ENCODE results near the gene AKNA.

The AKNA gene

GRCh38 chr9:114416906-114417305 lies 29.1 kb upstream of the AKNA start:
- no peak for DNase-seq

DNA sequence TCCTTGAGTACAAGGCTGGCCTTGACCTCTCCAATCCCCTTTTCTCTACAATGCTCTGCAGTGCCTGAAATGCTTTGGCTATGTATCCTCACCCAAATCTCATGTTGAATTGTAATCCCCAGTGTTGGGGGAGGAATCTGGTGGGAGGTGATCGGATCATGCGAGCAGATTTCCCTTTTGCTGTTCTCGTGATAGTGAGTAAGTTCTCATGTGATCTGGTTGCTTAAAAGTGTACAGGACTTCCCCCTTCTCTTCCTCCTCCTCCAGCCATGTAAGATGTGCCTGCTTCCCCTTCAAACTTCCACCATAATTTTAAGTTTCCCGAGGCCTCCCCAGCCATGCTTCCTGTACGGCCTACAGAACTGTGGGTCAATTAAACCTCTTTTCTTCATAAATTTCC lies 28.5 kb upstream of the AKNA start:
- DNase-seq: no peak

GRCh38 chr9:114414346-114414745 lies 26.6 kb upstream of the AKNA start:
- no peak for DNase-seq

DNA sequence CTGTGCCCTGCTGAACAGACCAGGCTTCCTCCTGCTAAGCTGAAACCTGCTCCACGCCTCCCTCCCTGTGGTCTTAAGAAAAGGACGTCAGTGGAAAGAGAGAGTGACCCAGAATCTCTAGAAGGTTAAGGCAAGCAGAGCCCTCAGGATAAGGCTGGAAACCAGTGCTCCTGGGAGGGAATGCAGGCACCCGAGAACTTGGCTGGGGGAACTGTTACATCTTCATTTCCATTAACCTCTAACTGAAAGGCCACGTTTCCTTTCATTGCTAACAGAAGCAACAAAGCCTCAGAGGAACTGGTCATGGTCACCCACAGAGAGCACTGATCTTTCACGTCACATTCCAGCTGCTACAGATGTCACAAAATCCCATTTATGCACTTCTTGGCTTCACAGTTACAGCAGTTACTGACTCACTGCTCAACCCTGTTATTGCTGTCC lies 26.1 kb upstream of the AKNA start:
- DNase-seq: no peak

GRCh38 chr9:114412048-114412683 lies 24.4 kb upstream of the AKNA start:
- DNase-seq: no peak

- DNase-seq: no peak
These were observed 23.7 kb upstream of the AKNA start for GRCh38 chr9:114411452-114411851.

GRCh38 chr9:114410910-114411309 lies 23.1 kb upstream of the AKNA start:
- DNase-seq: no peak

- no peak for DNase-seq
These were observed 22.1 kb upstream of the AKNA start for GRCh38 chr9:114409842-114410241.

DNA sequence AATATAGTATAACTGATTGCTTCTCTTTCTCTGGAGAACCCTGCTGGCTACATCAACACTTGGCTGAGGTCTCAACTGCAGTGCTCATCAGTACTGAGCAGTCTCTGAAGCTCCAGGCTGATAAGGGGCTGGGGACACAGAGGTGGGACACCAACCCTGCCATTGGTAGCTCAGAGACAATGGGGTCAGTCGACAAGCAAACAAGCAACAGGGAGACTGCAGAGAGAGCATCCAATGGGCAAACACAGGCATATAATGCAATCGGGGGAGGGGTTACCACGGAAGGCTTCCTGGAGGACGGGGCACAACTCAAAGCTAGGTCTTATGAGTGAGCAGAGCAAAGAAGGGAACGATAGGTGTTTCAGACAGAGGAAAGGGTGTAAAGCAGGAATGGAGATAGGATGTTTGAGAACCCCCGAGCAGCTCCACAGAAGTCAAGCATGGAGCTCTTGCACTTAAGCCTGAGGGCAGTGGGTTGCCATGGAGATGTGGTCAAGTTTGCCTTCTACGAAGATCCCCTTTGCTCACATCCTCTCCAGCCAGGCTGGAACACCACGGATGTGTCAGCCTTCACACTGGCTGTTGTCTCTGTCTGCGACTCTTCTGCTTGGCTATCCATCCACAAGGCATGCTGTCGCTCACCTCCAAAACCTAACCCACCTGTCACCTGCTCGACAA lies 21.5 kb upstream of the AKNA start:
- no peak for DNase-seq

DNA sequence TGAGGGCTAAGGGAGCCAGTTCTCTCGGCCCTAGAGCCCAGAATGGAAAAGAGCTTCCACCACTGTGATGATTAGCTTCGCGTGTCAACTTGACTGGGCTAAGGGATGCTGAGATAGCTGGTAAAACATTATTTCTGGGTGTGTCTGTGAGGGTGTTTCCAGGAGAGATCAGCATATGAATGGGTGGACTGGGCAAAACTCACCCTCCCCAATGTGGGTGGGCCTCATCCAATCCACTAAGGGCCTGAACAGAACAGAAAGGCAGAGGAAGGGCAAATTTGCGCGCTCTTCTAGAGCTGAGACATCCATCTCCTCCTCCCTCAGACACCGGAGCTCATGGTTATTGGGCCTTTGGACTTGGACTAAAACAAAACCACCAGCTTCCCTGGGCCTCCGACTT lies 20.9 kb upstream of the AKNA start:
- DNase-seq: no peak

DNA sequence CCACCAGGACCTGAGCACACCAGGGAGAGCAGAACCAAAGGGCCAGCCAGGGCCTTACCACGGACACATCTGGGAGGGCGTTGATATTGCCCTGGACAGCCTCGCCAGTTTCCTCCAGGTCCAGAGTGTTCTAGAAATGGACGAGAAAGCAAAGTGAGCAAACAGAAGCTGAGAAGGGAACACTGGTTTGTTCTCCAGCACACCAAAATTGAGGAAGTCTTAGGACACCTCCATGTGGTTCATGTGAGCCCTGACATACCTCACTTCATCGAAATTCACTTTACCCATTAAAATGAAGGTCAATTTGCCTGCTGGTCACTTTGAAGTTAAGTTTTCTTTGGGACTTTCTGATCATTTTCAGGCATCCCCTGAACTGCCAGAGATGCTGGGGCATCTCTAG lies 20.1 kb upstream of the AKNA start:
- no peak for DNase-seq

- no peak for DNase-seq
These were observed 18.7 kb upstream of the AKNA start for GRCh38 chr9:114406441-114406840.

DNA sequence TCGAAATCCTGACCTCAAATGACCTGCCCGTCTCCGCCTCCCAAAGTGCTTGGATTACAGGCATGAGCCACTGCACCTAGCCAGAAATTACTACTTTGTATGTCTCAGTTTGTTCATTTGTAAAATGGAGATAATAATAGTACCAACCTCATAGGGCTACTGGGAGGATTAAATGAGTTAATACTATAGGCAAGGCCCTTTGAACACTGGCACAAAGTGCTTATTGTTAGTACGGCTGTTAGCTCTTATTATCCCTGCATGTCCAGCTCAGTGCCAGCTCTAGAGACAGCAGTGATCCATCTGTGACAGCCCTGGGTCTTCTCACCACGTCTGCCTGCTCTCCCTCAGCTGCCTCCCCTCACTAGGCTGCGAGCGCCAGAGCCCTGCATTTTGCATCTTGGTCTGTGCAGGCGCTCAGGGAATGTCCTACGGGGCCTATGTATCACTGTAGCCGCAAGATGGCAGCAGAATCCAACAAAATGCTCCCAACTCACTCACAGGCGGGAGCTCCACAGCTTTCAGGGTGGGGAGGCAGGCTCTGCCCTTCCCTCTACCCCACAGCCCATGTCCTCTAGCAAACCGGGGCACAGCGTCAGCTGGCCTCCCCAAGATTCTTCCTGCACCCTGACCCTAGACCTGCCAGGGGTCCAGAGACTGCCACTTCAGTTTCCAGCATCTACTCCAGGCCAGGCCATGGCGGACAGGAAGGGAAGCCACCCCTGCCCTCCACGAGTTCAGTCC lies 17.7 kb upstream of the AKNA start:
- peak; percentile 49 for DNase-seq

GRCh38 chr9:114404531-114404930 lies 16.7 kb upstream of the AKNA start:
- no peak for DNase-seq

DNA sequence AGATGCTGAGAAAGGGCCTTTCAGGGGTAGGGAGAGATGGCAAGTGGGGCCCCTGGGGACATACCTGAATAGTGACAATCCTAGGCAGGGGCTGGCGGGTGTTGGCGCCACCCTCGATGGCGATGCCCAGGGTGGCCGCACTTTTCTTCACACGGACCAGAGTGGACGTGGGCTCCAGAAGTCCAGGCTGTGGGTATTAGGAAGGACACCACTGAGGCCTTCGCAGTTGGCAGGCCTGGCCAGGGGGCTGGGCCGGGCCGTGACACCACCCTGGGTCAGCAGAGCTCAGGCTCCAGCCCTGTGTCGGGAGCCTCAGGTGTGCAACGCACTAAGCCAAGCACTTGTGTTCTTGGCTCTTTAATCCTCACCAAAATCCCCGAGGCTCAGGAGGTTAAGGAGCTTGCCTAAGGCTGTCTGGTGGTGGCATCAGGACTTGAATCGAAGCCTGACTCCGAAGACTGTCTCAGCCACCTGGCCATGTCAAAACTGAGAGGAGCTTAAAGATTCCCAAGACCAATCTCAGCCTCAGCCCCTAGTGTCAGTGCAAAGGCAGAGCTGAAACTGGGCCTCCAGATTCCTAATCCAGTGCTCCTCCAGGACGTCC lies 15.5 kb upstream of the AKNA start:
- DNase-seq: no peak

- no peak for DNase-seq
These were observed 13.6 kb upstream of the AKNA start for GRCh38 chr9:114401344-114401743.

GRCh38 chr9:114400772-114401171 lies 13.0 kb upstream of the AKNA start:
- no peak for DNase-seq

DNA sequence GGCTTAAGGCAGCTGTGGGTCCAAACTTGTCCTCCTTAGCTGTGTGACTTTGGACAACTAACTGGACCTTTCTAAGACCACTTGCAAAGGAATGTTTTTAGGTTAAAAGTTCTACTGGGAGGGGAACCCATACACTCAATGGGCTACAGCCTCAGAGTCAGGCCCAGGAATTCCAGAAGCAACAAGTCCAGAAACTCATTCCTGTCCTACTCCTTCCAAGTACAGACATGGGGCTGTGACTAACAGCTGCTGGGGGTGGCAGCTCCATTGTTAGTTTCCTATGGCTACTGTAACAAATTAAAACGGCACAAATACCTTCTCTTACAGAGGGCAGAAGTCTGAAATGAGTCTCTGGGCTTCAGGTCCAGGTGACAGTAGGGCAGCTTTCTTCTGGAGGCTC lies 12.4 kb upstream of the AKNA start:
- no peak for DNase-seq

GRCh38 chr9:114399381-114399780 lies 11.6 kb upstream of the AKNA start:
- DNase-seq: no peak

DNA sequence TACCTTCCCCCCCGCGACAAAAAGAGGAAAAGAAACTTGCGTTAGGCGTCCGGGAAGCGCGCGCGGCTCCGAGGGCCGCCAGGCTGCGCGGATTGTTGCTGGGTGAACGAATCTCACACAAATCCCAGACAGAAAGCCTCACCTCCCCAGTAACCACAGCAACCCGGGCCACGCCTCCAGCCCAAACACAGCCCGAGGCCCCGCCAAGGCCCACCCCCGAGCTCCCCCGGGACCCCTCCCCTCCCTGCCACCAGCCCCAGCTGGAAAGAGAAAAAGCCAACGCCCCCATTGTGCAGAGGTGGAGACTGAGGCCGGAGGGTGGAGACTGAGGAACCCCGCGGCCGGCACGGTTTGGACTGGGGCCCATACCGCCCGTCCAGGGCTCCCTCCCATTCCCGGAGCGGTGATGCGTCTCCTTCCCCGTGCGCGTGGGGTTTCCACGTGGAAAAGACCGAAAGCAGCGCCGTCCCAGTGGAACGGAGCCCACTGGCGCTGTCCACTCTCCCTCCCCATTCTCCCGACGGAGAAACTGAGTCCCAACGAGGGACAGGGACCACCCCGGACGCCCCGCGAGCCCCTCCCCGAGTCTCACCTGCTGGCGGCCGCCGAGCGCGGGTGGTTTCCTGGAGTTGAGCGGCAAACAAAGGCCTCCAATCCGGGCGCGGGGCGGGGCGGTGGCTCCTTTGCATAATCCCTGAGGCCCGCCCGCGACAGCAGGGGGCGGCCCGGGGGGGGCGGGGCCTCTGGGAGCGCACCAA lies 10.2 kb upstream of the AKNA start:
- DNase-seq: peak; percentile 89

DNA sequence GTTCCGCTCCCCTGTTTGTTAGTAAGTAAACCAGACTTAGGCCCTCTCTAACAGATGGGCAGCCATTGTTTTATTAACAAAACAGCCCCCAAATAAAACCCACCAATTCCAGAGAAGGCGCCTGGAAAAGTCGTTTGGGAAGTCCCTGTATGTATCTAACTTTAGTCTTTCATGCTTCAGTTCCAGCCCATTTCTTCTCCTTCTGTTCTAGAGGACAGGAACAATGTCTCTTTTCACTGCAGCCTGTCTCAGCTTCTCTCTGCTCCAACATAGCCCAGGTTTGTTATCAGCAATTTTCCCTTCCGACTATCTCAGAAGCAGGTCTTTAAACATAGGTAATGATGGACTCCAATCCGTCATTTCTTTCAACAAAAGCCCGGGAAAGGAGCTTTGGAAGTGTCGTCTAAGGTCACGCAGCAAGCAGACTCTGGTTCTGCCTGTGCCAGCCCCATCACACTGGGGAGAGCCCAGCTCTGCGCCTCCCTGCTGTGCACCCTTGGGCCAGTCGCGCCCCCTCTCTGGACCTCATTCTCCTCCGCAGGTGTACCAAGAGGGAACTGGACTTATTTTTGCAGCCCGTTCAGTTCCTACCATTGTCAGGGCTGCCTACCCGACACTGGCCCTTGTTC lies 9.6 kb upstream of the AKNA start:
- DNase-seq: no peak

DNA sequence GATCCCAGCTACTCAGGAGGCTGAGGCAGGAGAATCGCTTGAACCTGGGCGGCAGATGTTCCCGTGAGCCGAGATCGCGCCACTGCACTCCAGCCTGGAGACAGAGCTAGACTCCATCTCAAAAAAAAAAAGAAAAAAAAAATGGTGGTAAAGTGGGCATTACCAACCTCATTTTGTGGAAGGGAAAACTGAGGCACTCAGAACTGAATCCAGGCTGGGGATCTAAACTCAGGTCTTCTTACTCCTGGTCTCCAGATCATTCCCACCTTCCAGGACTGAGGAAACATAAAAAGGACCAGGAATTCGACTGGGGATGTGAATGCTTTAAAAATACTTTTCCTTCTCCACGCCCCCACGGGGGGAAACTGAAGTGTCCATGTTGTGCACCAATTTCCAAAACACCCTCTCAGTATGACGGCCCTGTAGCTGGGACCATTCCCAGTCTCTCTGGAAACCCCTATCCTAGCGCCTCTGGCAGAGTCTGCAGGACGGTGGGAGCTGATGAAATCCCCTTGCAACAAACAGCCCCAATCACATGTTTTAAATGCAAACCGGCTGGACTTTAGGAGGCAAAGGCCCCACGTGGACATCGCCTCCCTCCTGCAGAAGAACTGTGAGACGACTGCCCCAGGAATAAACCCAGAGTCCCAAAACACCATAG lies 8.9 kb upstream of the AKNA start:
- no peak for DNase-seq
